Left colon (tissue), 2 donors: ENCODE results near the gene FAM177B. TPM values are rescaled to one million over a fixed set of nuclear protein-coding genes. Genes with fewer than 3 reads are reported as not detected.
"Not testable (repeated sequence)": the region's sequence is repeated elsewhere in the genome, so short reads cannot be mapped to it uniquely, and the experiment has no call there.

ENCODE experiments used
- ATAC-seq: fragments of 200-7000 bp; cut with Tn5 transposase; one replicate; pipeline ENCODE4 v1.9.1; 2020; ENCODE audit warnings: mild to moderate bottlenecking, moderate library complexity
- DNase-seq, 2 donors: peaks; one replicate each; pipeline ENCODE4 v3.0.0-alpha.2; 2020
- intact Hi-C, 2 donors: fragments of 100-400 bp; cut with DNase I in 1 of 2; cut with micrococcal nuclease in 1 of 2; formaldehyde crosslinking; loops; one replicate each; pipeline versions ENCODE4 v1.11.2 to v1.14.0; 2022; cut with DNase I, micrococcal nuclease
- total RNA-seq, 2 donors: library from RNA; stranded (reverse); fragmentation: NEBNext Ultra II Directional; extraction: Animal tissue kit (Norgen Biotek cat#: 25700); gene quantifications; one replicate each; pipeline ENCODE4 v1.2.1, GENCODE V29; 2021
- donor health status: DM: no; HTN: no; CAD: no.
- donor health status: DM: yes; HTN: yes; CAD: no.

FAM177B gene
- total RNA-seq, 2 donors from 2014 or later = 17.8 to 19.1 TPM

- intact Hi-C loops = loop anchor here in 1 of 2 donors (10.0 kb wide), 1 partner anchor 352 kb away; no protein-coding TSS in a partner anchor
- DNase-seq (no peak), ATAC-seq (no peak)
Measured at GRCh38 chr1:222732216-222733159, 4.5 kb upstream of the FAM177B start.

DNA sequence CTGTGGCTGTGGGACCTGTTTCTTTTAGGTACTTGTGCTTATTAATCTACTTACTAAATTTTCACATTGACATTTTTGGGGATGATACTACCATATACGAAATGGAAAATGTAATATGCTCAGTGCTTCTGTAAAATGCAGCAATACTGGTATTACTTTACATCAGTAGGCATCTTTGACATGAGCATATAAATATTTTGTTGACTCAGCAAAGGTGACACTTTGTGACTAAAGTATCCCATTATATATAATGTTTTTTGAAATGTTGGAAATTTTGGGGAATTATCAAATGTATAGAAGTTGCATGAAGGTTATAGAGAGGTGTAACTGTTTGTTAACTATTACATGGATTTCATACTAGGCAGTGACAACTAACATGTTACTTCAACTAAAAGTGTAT, 2.3 kb upstream of the FAM177B start:
- intact Hi-C loops = loop anchor here in 1 of 2 donors (10.0 kb wide), 1 partner anchor 350 kb away; no protein-coding TSS in a partner anchor
- DNase-seq (no peak), ATAC-seq (no peak)

DNA sequence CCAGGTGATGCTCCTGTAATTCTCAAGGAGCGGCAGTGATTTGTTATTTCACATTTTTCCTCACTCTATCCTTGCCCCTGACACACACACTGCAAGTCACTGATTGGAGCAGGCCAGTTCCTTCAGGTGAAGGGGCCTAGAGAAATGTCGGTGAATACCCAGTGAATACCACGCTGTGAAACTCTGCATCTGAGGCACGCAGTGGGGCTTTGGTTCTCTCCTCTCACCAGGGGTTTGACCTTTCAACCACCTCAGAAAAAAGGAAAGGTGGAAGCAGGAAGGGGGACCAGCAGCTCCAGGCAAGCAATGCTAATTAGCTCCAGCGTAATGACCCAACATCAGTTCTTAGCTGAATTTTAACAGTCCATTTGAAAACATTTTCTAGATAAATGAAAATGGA, 532 bp upstream of the FAM177B start:
- intact Hi-C loops = loop anchor here in 1 of 2 donors (10.0 kb wide), 1 partner anchor 348 kb away; no protein-coding TSS in a partner anchor
- ATAC-seq = no peak
- DNase-seq = no peak

DNA sequence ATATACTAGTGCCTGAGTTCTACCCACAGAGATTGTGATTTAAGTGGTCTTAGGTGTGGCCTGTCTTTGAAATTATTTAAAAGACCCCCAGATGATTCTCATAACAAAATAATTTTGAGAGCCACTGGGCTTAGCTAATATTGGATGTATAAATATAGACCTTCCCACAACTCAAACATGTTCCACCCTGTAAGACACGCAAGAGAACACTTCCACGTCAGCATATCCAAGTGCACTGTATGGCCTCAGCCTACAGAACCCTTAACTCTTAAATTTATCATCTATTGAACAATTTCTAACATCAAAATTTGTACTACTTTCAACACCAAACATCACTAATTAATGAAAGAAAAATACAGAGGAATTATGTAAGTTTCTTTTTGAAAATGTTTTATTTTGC, 2.5 kb downstream of the FAM177B start:
- DNase-seq (no peak), ATAC-seq (peak; percentile 64)
- intact Hi-C loops = loop anchor here in 1 of 2 donors (10.0 kb wide), 1 partner anchor 345 kb away; no protein-coding TSS in a partner anchor

GRCh38 chr1:222739929-222740328, 2.9 kb downstream of the FAM177B start:
- DNase-seq (no peak), ATAC-seq (no peak)
- intact Hi-C loops = loop anchor here in 1 of 2 donors (10.0 kb wide), 1 partner anchor 345 kb away; no protein-coding TSS in a partner anchor

- DNase-seq, intact Hi-C loops, ATAC-seq: not testable (repeated sequence)
Measured at GRCh38 chr1:222741630-222742457, 4.8 kb downstream of the FAM177B start.

DNA sequence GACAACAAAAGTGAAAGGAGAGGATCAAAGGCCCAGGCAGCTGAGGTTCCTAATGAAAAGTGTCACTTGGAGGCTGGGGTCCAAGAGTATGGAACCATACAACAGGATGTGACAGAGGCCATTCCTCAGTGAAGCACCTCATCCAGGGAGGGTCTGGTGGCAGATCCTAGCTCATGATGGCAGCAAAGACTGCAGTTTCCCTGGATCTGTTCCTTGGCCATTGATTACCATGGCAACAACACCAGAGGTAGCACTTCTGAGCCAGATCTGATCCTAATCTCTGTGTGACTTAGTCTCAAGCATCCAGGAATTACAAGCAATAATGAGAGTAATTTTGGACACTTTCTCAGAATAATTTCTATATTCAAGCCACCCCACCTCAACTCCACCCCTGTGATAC, 12.9 kb downstream of the FAM177B start:
- intact Hi-C loops = no loop called here
- DNase-seq = no peak

DNA sequence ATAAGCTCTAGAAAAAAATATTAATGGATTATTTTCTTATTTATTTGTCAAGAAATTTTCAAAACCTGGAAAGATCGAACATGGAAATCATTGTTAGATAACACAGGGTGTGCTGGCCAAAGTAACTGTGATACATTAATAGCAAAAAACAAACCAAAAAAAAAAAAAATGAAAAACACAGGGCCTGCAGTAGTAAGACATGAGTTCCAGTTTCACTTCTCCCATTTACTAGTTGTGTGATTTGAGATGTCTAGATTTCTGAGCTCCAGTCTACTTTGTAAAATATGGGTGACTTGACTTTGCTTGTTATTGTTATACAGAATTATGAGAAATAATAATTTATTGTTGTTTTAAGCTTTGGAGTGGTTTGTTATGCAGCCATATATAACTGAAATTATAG, 13.6 kb downstream of the FAM177B start:
- intact Hi-C loops = no loop called here
- DNase-seq (no peak), ATAC-seq (no peak)

More for the DNA sequence above, 12.9 kb downstream of the FAM177B start:
- no peak for ATAC-seq

DNA sequence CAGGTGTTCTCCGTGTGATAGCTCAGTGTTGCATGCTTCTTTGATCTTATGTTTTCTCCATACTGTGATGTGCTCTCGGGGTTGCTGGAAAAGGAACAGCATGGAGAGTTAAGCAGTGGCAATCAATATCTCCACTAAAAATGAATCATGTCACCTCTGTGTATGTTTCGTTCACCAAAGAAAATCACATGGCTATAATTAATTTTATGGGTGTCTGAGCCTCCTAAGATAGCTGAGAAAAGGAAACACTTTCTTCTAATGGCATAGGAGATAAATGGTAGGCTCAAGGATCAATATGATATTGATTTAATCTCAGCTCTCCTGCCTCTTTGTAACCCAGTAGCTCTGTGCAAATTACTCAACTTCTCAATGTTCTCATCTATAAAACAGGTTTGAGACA, 14.3 kb downstream of the FAM177B start:
- intact Hi-C loops = no loop called here
- ATAC-seq (no peak), DNase-seq (no peak)

GRCh38 chr1:222754366-222755139, 17.6 kb downstream of the FAM177B start:
- DNase-seq (peak; percentile 17 to 66), ATAC-seq (no peak)
- intact Hi-C loops = no loop called here

GRCh38 chr1:222757646-222758268, 20.8 kb downstream of the FAM177B start:
- ATAC-seq (no peak), DNase-seq (peak in 1 of 2 donors; percentile 55)
- intact Hi-C loops = no loop called here

- intact Hi-C loops = no loop called here
- no peak for DNase-seq
- ATAC-seq = no peak
Measured at GRCh38 chr1:222759451-222760035, 22.5 kb downstream of the FAM177B start.

DNA sequence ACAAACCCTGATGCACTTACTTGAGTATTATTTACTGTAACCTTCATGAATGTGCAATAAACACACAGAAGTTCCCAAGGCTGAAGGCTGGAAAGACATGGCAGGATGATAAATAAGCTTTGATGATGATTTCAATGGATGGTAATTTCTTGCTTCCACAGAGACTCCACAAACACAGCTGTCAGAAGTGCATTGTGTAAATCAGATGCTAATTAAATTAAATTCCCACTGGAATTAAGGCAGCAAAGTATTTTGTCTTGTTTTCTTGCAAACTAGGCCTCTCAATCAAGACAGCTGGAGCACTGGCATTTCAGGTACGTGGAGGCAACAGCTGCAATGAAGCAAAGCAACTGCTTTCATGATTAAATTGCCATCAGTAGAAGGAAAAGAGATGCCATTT, 24.1 kb downstream of the FAM177B start:
- no peak for ATAC-seq
- intact Hi-C loops = no loop called here
- DNase-seq = no peak

GRCh38 chr1:222762178-222762577, 25.2 kb downstream of the FAM177B start:
- intact Hi-C loops, DNase-seq, ATAC-seq: not testable (repeated sequence)

DNA sequence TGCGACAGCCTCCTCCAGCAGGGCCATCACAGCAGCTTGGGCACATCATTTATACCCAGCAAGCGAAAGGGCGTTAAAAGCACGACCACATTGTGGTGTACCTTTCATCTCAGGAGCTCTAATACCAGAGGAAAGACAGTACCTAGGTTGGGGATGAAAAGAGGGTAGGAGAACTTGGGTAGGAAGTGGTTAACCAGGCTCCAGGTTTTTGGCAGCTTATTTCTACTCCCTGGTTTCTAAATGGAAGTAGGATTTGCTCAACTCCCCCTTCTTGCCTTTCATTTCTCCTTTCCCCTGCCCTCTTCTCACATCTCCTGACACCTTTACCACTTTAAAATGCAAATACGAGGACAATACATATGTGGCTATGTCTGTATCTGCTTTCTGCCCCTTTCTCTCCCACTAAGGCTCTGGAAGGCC, 30.2 kb downstream of the FAM177B start:
- intact Hi-C loops = no loop called here
- ATAC-seq (no peak), DNase-seq (no peak)

DNA sequence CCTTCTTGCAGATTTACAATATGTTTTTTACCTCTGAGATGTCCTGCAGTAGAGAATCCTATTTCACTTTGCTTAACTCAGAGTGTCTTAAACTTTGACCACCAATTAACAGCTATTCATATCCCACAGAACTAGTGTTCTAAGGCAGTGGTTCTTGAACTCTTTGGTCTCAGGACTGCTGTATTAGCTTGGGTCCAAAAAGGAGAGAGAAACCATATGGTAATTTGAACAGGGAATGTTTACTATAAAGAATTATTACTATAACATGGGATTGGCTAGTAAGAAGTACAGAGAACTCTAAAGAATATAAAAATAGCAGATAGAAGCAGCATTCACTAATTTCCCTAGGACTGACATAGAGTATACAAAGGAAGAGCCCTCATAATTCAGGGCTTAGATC, 31.6 kb downstream of the FAM177B start:
- no peak for DNase-seq
- intact Hi-C loops = no loop called here

GRCh38 chr1:222769181-222769580, 32.2 kb downstream of the FAM177B start:
- intact Hi-C loops = no loop called here
- ATAC-seq (no peak), DNase-seq (no peak)

More for the DNA sequence above, 31.6 kb downstream of the FAM177B start:
- no peak for ATAC-seq
